ENCODE data around the gene CNTNAP2.

Gene CNTNAP2

GRCh38 chr7:147321504-147321903 is 1204.9 kb downstream of the CNTNAP2 start:
- DNase-seq (ENCODE audit: low read depth in 2 of 3, low spot score in 2 of 3) = no peak

- no peak for DNase-seq (ENCODE audit: low read depth in 2 of 3, low spot score in 2 of 3)
These were observed 1216.4 kb downstream of the CNTNAP2 start for GRCh38 chr7:147332988-147333387.

- no peak for DNase-seq (ENCODE audit: low read depth in 2 of 3, low spot score in 2 of 3)
These were observed 1246.5 kb downstream of the CNTNAP2 start for GRCh38 chr7:147363101-147363500.

DNA sequence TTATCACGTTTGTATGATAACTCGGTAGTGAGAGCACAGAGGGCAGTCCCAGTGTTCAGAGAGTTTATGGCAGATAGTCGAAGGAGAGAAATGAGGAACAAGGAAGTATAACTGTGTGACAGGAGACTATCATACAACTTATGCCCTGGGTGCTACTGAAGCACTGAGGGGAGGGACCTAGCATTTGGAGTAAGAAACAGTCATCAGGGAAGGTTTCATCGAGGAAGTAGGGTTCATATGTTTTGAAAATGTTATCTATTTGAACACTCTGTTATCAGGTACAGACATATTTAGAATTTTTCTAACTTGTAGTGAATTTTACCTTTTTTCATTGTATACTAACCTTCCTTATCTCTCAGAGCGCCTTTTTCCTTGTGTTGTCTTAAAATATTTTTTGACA is 1259.6 kb downstream of the CNTNAP2 start:
- DNase-seq (ENCODE audit: low read depth in 2 of 3, low spot score in 2 of 3) = no peak

- no peak for DNase-seq (ENCODE audit: low read depth in 2 of 3, low spot score in 2 of 3)
These were observed 1264.3 kb downstream of the CNTNAP2 start for GRCh38 chr7:147380926-147381325.

DNA sequence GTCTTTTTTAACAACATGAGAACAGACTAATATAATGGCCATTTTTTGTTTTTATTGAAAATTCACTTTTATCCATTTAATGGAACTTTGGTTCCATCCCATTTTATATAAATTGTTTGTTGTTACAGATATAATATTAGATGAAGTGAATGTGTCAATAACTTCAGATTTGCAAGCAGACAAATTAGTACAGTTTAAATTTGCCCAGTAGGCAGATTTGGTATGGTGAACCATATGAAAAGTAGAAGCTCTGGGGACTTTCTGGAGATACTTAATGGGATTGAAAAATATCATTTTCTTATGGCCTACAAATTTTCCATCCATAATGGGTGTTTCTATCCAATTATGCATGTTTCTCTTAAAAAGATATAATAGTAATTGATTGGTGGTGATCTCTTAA is 1277.7 kb downstream of the CNTNAP2 start:
- no peak for DNase-seq (ENCODE audit: low read depth in 2 of 3, low spot score in 2 of 3)

GRCh38 chr7:147400221-147400689 is 1283.7 kb downstream of the CNTNAP2 start:
- DNase-seq (ENCODE audit: low read depth in 2 of 3, low spot score in 2 of 3) = no peak

DNA sequence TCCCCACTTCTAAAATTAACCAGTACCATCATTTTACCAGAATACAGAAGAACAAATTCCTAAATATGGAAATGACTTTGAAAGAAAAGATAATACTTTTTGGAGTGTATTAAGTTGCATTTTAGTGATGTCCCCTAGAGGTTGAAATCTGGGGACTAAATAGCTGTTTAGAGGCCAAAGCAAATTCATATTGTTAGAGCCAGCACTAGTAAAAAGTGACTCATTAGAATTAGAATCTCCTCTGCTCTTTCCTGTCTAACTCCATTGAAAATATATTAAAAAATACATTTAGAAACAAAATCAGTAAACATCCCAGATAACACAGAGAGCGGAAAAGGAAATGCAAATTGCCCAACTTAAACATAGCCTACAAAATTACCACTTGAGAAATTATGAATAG is 1284.3 kb downstream of the CNTNAP2 start:
- no peak for DNase-seq (ENCODE audit: low read depth in 2 of 3, low spot score in 2 of 3)

- no peak for DNase-seq (ENCODE audit: low read depth in 2 of 3, low spot score in 2 of 3)
These were observed 1289.0 kb downstream of the CNTNAP2 start for GRCh38 chr7:147405621-147406020.

DNA sequence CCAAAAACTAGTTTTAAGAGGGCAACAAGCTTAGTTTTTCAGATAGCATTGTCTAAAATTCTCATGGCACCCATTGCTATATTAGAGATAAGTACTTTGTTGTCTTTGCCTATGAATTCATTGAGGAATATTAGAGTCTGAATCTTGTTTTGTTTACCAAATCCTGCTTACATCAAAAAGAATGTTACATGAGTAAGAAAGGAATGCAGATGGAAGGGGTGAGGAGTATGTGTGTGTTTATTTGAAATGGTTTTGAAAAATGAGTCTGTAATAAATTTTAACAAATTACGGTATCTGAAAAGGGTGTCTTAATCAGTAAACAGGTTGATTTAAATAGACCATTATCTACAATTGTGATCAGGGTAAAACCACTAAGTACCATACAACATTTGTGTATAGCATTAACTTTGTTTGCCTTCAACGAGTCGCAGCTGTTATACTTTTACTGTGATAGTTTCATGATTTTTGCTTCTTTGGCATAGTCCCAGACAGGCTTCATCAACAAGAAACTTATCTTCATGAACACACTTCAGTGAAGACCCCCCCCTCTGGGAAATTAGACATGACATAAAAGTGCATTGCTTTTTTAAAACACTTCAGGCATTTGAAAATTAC is 1290.0 kb downstream of the CNTNAP2 start:
- DNase-seq (ENCODE audit: low read depth in 2 of 3, low spot score in 2 of 3) = no peak

GRCh38 chr7:147411096-147411495 is 1294.5 kb downstream of the CNTNAP2 start:
- DNase-seq (ENCODE audit: low read depth in 2 of 3, low spot score in 2 of 3) = no peak

GRCh38 chr7:147412109-147412508 is 1295.5 kb downstream of the CNTNAP2 start:
- no peak for DNase-seq (ENCODE audit: low read depth in 2 of 3, low spot score in 2 of 3)

- no peak for DNase-seq (ENCODE audit: low read depth in 2 of 3, low spot score in 2 of 3)
These were observed 1296.4 kb downstream of the CNTNAP2 start for GRCh38 chr7:147412782-147413556.

GRCh38 chr7:147413557-147413870 is 1296.9 kb downstream of the CNTNAP2 start:
- no peak for DNase-seq (ENCODE audit: low read depth in 2 of 3, low spot score in 2 of 3)

- no peak for DNase-seq (ENCODE audit: low read depth in 2 of 3, low spot score in 2 of 3)
These were observed 1299.4 kb downstream of the CNTNAP2 start for GRCh38 chr7:147415991-147416390.

- no peak for DNase-seq (ENCODE audit: low read depth in 2 of 3, low spot score in 2 of 3)
These were observed 1302.4 kb downstream of the CNTNAP2 start for GRCh38 chr7:147418966-147419365.

GRCh38 chr7:147423875-147424274 is 1307.3 kb downstream of the CNTNAP2 start:
- DNase-seq (ENCODE audit: low read depth in 2 of 3, low spot score in 2 of 3) = no peak

DNA sequence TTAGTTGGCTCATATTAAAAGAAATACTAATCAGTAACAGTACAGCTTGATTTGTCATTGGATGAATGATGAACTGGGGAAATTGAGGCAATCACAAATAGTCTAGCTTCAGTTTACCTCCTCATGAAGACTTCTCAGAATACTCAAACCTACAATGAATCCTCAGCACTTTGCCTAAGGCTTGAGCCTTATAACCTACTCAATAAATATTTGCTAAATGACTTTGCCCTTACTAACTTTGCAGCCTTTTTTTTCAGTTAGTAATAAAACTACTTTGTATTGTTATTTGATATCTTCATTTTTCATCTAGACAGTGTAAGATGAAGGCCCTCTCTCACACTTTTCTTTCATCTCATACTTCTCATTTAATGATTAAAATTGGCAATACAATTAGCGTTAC is 1311.5 kb downstream of the CNTNAP2 start:
- no peak for DNase-seq (ENCODE audit: low read depth in 2 of 3, low spot score in 2 of 3)

DNA sequence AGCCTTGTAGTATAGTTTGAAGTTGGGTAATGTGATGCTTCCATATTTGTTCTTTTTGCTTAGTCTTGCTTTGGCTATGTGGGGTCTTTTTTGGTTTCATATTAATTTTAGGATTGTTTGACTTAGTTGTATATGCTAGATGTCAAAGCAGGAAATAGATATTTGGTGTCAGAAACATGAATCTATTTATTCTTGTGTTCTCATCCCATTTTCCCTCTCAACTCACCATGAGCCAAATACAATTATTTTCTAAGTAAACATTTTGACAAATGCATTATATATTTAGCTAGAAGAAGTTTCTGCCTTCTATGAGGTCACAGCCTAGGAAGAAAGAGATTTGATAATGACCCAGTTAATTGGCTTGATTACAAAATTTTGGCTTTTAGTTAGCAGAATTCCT is 1313.4 kb downstream of the CNTNAP2 start:
- no peak for DNase-seq (ENCODE audit: low read depth in 2 of 3, low spot score in 2 of 3)

DNA sequence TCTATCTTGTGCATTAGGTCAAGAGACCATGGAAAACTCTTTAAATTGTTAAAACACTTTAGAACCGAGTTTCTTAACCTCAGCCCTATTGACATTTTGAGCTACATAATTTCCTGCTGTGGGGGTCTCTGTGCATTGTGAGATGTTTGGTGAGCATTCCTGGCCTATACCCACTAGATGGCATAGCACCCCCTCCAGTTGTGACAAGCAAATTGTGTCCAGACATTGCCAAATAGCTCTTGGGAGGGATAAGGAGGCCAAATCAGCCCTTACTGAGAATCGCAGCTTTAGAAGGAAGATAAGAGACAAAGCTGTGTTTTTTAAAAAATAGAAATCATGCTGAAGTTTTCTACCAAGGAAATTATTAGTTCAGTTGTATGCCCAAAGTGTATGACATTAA is 1315.5 kb downstream of the CNTNAP2 start:
- no peak for DNase-seq (ENCODE audit: low read depth in 2 of 3, low spot score in 2 of 3)

DNA sequence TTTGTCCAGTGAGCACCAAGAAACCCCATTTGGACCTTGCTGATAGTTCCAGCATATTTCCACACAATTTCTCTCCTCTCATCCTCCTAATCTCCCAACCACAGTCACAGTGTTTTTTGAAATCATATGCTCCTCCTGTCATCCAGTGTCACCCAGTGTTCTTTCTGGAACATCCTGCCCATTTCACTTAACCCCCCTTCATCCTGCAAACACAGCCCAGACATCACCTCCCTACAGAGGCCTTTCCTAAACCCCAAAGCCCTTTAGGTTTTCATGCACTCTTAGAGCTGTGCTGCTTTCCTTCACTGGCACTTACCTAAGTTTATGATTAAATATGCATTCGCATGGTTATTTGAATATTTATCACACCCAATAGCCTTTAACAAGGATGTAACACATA is 1316.0 kb downstream of the CNTNAP2 start:
- DNase-seq (ENCODE audit: low read depth in 2 of 3, low spot score in 2 of 3) = no peak

- no peak for DNase-seq (ENCODE audit: low read depth in 2 of 3, low spot score in 2 of 3)
These were observed 1320.1 kb downstream of the CNTNAP2 start for GRCh38 chr7:147436718-147437117.

DNA sequence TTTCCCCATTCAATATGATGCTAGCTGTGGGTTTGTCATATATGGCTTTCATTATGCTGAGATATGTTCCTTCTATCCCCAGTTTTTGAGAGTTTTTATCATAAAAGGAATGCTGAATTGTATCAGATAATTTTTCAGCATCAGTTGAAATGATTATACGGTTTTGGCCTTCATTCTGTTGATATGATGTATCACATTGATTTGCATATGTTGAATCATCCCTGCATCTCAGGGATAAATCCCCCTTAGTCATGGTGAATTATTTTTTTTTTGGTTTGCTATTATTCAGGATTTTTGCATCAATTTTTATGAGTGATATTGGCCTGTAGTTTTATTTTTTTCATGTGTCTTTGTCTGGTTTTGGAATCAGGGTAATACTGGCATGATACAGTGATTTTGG is 1321.6 kb downstream of the CNTNAP2 start:
- no peak for DNase-seq (ENCODE audit: low read depth in 2 of 3, low spot score in 2 of 3)
